ENCODE data around the gene NOC2L.

DNA sequence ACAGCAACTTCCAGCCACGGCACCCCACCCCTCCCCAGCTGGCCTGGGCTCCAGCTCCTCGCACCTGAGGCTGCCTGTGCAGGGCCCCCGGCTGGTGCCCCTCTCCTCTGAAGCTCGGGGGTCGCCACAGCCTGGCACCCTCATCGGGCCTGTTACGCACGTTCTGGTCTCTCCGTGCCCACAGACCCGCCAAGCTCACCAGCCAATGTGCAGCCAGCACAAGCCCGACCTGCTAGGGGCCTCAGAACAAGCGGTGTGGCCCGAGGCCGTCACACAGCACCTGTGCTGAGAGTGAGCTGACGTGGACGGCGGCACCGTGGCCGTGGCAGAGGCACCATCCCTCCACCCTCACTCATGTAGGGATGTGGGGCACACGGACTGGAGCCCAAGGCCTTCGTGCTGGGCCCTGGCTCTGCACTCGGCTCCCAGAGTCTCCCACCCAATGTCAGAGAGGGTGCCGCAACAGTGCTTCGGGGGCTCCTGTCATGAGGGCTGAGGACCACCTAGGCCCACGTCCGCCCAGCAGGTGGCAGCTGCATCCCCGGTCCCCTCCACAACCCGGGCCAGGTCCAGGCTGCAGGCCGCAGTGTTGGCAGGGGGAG is 39.7 kb downstream of the NOC2L start:
- TF ChIP-seq, protein P1, sequence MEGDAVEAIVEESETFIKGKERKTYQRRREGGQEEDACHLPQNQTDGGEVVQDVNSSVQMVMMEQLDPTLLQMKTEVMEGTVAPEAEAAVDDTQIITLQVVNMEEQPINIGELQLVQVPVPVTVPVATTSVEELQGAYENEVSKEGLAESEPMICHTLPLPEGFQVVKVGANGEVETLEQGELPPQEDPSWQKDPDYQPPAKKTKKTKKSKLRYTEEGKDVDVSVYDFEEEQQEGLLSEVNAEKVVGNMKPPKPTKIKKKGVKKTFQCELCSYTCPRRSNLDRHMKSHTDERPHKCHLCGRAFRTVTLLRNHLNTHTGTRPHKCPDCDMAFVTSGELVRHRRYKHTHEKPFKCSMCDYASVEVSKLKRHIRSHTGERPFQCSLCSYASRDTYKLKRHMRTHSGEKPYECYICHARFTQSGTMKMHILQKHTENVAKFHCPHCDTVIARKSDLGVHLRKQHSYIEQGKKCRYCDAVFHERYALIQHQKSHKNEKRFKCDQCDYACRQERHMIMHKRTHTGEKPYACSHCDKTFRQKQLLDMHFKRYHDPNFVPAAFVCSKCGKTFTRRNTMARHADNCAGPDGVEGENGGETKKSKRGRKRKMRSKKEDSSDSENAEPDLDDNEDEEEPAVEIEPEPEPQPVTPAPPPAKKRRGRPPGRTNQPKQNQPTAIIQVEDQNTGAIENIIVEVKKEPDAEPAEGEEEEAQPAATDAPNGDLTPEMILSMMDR (conservative IDR thresholded peaks at IDR 0.05; ENCODE audit: low read length), result 0 out of 2 replicates have a peak, but pooled peaks have one; percentile 30
- TF ChIP-seq EZH2phosphoT487 (IDR thresholded peaks at IDR 0.05; ENCODE audit: borderline replicate concordance, low read depth, low read length), result no peak

Measured in OCI-LY7 (cell line).